Heart left ventricle (tissue), 13 donors: ENCODE data around the gene TRIM29.

Experiments
- POLR2A ChIP-seq, 2 donors: fragments of 450-650 bp; IDR thresholded peaks; one replicate each; pipeline ENCODE4 v1.6.1; 2017; ENCODE audit warnings: antibody characterized with exemption in 2 of 2, mild to moderate bottlenecking in 2 of 2, moderate library complexity in 2 of 2
- TF ChIP-seq, protein P1 (sequence below), 12 donors: fragments of 200-600 bp; sonication (generic) in 4 of 12; IDR thresholded peaks; one replicate each; pipeline versions ENCODE4 v1.5.0 to v1.8.0; 2018 to 2022; ENCODE audit warnings: antibody characterized with exemption in 12 of 12, mild to moderate bottlenecking in 5 of 12
- donor health status: ischemic (EF 13 %, LVEDD 7.1; RV severe dilation, severe dysfunction).
- donor health status: DM: no; HTN: yes; CAD: no.
- donor health status: DM: no; HTN: no; CAD: no.
- donor health status: ischemic (EF 25% LVEDD 6.9; RV normal size, moderate dysfunction).
- donor health status: ischemic (EF 25% LVEDD 5.7; RV mildly dilated, moderate dysfunction).
- donor health status: ischemic (EF 35%, LVEDD 5.7; RV mildly dilated, moderate dysfunction).
- donor health status: nonischemic (EF 11% LVEDD 7.7; RV severe dilation, severe dysfunction).
- donor health status: DM: yes; HTN: yes; CAD: no.
- donor health status: PGD.
- donor health status: ischemic (EF 29% LVEDD 5.4; RV normal size, mild dysfunction).
- donor health status: nonischemic (EF 23%, LVEDD 6.1; RV moderate dilation, normal function).

DNA sequence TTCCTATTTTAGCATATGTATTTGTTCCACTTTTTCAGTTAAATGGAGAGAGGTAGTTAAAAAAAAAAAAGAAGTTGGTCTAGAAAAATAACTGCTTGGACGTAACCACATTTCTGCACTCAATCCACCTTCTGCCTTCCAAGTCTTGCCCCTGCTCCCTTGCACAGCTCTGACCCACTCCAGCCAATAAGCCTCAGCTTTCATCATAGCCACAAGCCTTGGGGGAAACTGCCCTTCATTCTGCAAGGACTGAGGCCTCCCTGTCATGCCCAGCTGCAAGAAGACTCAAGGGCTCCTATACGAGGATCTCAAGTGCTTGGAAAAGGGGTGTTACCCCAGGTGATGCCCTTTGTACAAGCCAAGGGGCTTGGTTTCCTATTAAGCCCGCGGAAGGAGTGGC, 37.0 kb upstream of the TRIM29 start:
- TF ChIP-seq POLR2A (IDR thresholded peaks at IDR 0.05): no peak
- TF ChIP-seq, protein P1, sequence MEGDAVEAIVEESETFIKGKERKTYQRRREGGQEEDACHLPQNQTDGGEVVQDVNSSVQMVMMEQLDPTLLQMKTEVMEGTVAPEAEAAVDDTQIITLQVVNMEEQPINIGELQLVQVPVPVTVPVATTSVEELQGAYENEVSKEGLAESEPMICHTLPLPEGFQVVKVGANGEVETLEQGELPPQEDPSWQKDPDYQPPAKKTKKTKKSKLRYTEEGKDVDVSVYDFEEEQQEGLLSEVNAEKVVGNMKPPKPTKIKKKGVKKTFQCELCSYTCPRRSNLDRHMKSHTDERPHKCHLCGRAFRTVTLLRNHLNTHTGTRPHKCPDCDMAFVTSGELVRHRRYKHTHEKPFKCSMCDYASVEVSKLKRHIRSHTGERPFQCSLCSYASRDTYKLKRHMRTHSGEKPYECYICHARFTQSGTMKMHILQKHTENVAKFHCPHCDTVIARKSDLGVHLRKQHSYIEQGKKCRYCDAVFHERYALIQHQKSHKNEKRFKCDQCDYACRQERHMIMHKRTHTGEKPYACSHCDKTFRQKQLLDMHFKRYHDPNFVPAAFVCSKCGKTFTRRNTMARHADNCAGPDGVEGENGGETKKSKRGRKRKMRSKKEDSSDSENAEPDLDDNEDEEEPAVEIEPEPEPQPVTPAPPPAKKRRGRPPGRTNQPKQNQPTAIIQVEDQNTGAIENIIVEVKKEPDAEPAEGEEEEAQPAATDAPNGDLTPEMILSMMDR (IDR thresholded peaks at IDR 0.05): no peak
